ENCODE data around the gene ZNF821. TPM values are rescaled to one million over a fixed set of nuclear protein-coding genes. Genes with fewer than 3 reads are reported as not detected.

ZNF821 gene
- total RNA-seq, 3 donors from 2014 or later (not counting 1 experiment from before 2014, with no cell fraction given) = 14.0 to 19.1 (median 18.2) TPM

GRCh38 chr16:71865173-71865863, 18.7 kb downstream of the ZNF821 start:
- Histone ChIP-seq H3K4me3 (ENCODE audit: low read length) (no peak overlapping the region), H3K27ac (ENCODE audit: low read length) (no peak overlapping the region), H3K27me3 (ENCODE audit: control insufficient read depth, insufficient read depth, low read length) (no peaks in the 10 kb centered on the region), H3K36me3 (ENCODE audit: control insufficient read depth, insufficient read depth, low read length) (peaks cover 32% of the 10 kb centered on the region), H3K9me3 (ENCODE audit: control insufficient read depth, insufficient read depth, low read length) (no peaks in the 10 kb centered on the region), H3K4me1 (ENCODE audit: control insufficient read depth, insufficient read depth, low read length) (no peaks in the 10 kb centered on the region)
- no peak for TF ChIP-seq CTCF (IDR thresholded peaks at IDR 0.05)
- intact Hi-C loops (cut with micrococcal nuclease) = no loop called here
- H3K27ac Mint-ChIP-seq = no peak overlapping the region
- peaks cover 7% of the 10 kb centered on the region for H3K36me3 Mint-ChIP-seq
- no peak overlapping the region for H3K4me3 Mint-ChIP-seq
- DNase-seq = no peak
- 97% methylated on average over 7 of the region's 7 CpGs for WGBS (ENCODE audit: insufficient coverage)
- peaks cover 1 to 5% of the 10 kb centered on the region in 2 donors for H3K4me1 Mint-ChIP-seq
- no peaks in the 10 kb centered on the region for H3K27me3 Mint-ChIP-seq (ENCODE audit: low read depth in 2 of 2)
- no peaks in the 10 kb centered on the region for H3K9me3 Mint-ChIP-seq
- no peak for ATAC-seq

- H3K36me3 ChIP-seq (ENCODE audit: control insufficient read depth, insufficient read depth, low read length) = peaks cover 41% of the 10 kb centered on the region
- intact Hi-C loops (cut with micrococcal nuclease) = no loop called here
Measured at GRCh38 chr16:71863995-71864394, 20.0 kb downstream of the ZNF821 start.

DNA sequence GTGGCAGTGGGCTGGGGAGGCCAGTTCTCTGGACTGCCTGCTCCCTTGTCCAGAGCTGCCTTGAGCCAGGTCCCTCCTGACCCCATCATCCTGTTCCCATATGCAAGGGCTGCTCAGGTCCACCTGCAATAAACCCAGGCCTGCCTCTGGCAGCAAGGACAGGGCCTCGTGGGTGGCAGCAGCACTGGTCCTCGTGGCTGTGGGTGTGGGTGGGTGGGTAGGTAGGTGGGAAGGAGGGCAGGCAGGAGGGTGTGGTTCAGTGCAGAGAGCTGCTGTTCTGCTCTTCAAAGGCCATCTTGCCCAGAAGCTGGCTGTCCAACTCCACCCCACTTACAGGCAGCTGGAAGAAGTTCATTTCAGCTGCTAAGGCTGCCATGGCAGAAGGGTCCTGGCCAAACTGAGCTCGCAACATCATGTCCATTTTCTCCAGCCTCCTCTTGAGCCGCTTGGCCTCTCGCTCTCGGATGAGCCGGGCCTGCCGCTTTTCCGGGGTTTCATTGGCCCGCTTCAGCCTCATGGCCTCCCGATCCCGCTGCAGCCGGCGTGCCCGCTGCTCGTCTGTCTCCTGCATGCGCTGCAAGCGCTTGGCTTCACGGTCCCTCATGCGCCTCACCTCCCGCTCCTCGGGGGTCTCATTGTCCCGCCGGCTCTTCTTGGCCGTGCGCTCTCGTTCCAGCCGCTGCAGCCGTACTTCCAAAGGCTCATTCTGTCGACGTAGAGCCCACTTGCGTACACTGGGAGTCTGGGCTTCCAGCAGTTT, 24.0 kb downstream of the ZNF821 start:
- Mint-ChIP-seq H3K9me3 (no peaks in the 10 kb centered on the region), H3K36me3 (no peaks in the 10 kb centered on the region), H3K4me1 (peaks cover 27 to 31% of the 10 kb centered on the region in 2 donors), H3K27me3 (ENCODE audit: low read depth in 2 of 2) (no peaks in the 10 kb centered on the region), H3K4me3 (no peak overlapping the region), H3K27ac (peak overlapping the region in 1 of 2 donors; percentile 69)
- ATAC-seq = no peak
- peaks cover 18% of the 10 kb centered on the region for H3K4me1 ChIP-seq (ENCODE audit: control insufficient read depth, insufficient read depth, low read length)
- no peak for TF ChIP-seq CTCF (IDR thresholded peaks at IDR 0.05)
- no peak overlapping the region for H3K27ac ChIP-seq (ENCODE audit: low read length)
- DNase-seq = no peak
- intact Hi-C loops (cut with micrococcal nuclease) = no loop called here
- H3K36me3 ChIP-seq (ENCODE audit: control insufficient read depth, insufficient read depth, low read length) = peaks cover 39% of the 10 kb centered on the region
- no peaks in the 10 kb centered on the region for H3K27me3 ChIP-seq (ENCODE audit: control insufficient read depth, insufficient read depth, low read length)
- no peaks in the 10 kb centered on the region for H3K9me3 ChIP-seq (ENCODE audit: control insufficient read depth, insufficient read depth, low read length)
- WGBS (ENCODE audit: insufficient coverage) = 93% methylated on average over 32 of the region's 32 CpGs
- no peak overlapping the region for H3K4me3 ChIP-seq (ENCODE audit: low read length)

More at GRCh38 chr16:71863995-71864394, 20.0 kb downstream of the ZNF821 start:
- Histone ChIP-seq H3K4me3 (ENCODE audit: low read length) (no peak overlapping the region), H3K27ac (ENCODE audit: low read length) (no peak overlapping the region), H3K27me3 (ENCODE audit: control insufficient read depth, insufficient read depth, low read length) (no peaks in the 10 kb centered on the region), H3K4me1 (ENCODE audit: control insufficient read depth, insufficient read depth, low read length) (no peaks in the 10 kb centered on the region), H3K9me3 (ENCODE audit: control insufficient read depth, insufficient read depth, low read length) (no peaks in the 10 kb centered on the region)
- Mint-ChIP-seq H3K27me3 (ENCODE audit: low read depth in 2 of 2) (no peaks in the 10 kb centered on the region), H3K36me3 (no peaks in the 10 kb centered on the region), H3K9me3 (no peaks in the 10 kb centered on the region), H3K4me1 (peaks cover 5% of the 10 kb centered on the region in 2 donors), H3K27ac (no peak overlapping the region), H3K4me3 (no peak overlapping the region)
- 97% methylated on average over 5 of the region's 5 CpGs for WGBS (ENCODE audit: insufficient coverage)
- DNase-seq (no peak), ATAC-seq (no peak)
- no peak for TF ChIP-seq CTCF (IDR thresholded peaks at IDR 0.05)
